PC-9 (cell line): Measurements from ENCODE around the gene SKI. TPM values are rescaled to one million over a fixed set of nuclear protein-coding genes. Genes with fewer than 3 reads are reported as not detected.

ENCODE experiments used
- BruUV-seq: library from RNA; stranded (reverse); fragments of 400-500 nt; replicated peaks from 2 replicates; lab custom pipeline; 2021; lab: Mats Ljungman, UMichigan
- CTCF ChIA-PET: fragments of 300-600 bp; sonication (Branson Sonifier 250); formaldehyde crosslinking; loops from one replicate; lab custom pipeline; 2022; ENCODE audit warnings: antibody characterized with exemption; lab: Charles Lee
- POLR2A ChIA-PET: fragments of 300-600 bp; sonication (Branson Sonifier 250); formaldehyde crosslinking; loops from one replicate; lab custom pipeline; 2022; ENCODE audit warnings: antibody characterized with exemption; ENCODE audit not compliant: unreplicated experiment; lab: Charles Lee
- DNase-seq, 2 experiments: peaks; one replicate each; pipeline versions ENCODE4 v3.0.0 to v3.0.0-alpha.2; 2015 to 2022; ENCODE audit warnings: mixed read lengths in 1 of 2
- H2AFZ ChIP-seq: fragments of 200-600 bp; sonication (generic); 2 replicates; pipeline ENCODE4 v1.8.1; 2017; ENCODE audit warnings: antibody characterized with exemption
- H3F3A ChIP-seq: fragments of 200-600 bp; sonication (generic); 2 replicates; pipeline ENCODE4 v1.8.1; 2017; ENCODE audit warnings: antibody characterized with exemption, mild to moderate bottlenecking, low read depth; ENCODE audit not compliant: insufficient read depth
- H3K27ac ChIP-seq: fragments of 200-600 bp; sonication (generic); 2 replicates; pipeline ENCODE4 v1.6.1; 2016; ENCODE audit warnings: mixed run types
- H3K27me3 ChIP-seq: fragments of 200-600 bp; sonication (generic); 2 replicates; pipeline ENCODE4 v1.6.1; 2016; ENCODE audit warnings: low read depth, mixed run types; ENCODE audit not compliant: insufficient read depth
- H3K36me3 ChIP-seq: fragments of 200-600 bp; sonication (generic); 2 replicates; pipeline ENCODE4 v1.6.1; 2016; ENCODE audit warnings: low read depth, mixed run types
- H3K4me1 ChIP-seq: fragments of 200-600 bp; sonication (generic); replicated peaks from 2 replicates; pipeline ENCODE4 v1.6.1; 2016; ENCODE audit warnings: mixed run types; ENCODE audit not compliant: insufficient read depth
- H3K4me2 ChIP-seq: fragments of 200-600 bp; sonication (generic); 2 replicates; pipeline ENCODE4 v1.6.1; 2017; ENCODE audit warnings: mixed run types
- H3K4me3 ChIP-seq: fragments of 200-600 bp; sonication (generic); 2 replicates; pipeline ENCODE4 v1.6.1; 2016; ENCODE audit warnings: mixed run types
- H3K79me2 ChIP-seq: fragments of 200-600 bp; sonication (generic); 2 replicates; pipeline ENCODE4 v1.6.1; 2017; ENCODE audit warnings: low read depth, mixed run types
- H3K9me2 ChIP-seq: fragments of 200-600 bp; sonication (generic); 2 replicates; pipeline ENCODE4 v1.8.1; 2017; ENCODE audit warnings: mild to moderate bottlenecking; ENCODE audit not compliant: insufficient read depth
- H3K9me3 ChIP-seq: fragments of 200-600 bp; sonication (generic); 2 replicates; pipeline ENCODE4 v1.8.1; 2016; ENCODE audit warnings: low read depth; ENCODE audit not compliant: insufficient read depth
- H4K20me1 ChIP-seq: fragments of 200-600 bp; sonication (generic); 2 replicates; pipeline ENCODE4 v1.8.1; 2017; ENCODE audit not compliant: insufficient read depth
- EZH2 ChIP-seq: fragments of 200-600 bp; sonication (generic); IDR thresholded peaks from 2 replicates; pipeline ENCODE4 v1.8.0; 2017; ENCODE audit warnings: antibody characterized with exemption, low read depth
- intact Hi-C: fragments of 100-400 bp; cut with micrococcal nuclease; formaldehyde crosslinking; loops from one replicate; pipeline ENCODE4 v1.10.0; 2022; ENCODE audit not compliant: unreplicated experiment
- total RNA-seq: library from RNA; stranded (reverse); gene quantifications from 2 replicates; pipeline ENCODE4 v1.2.3, GENCODE V29; 2021
- TF ChIP-seq, protein P1 (sequence below): fragments of 200-600 bp; sonication (generic); conservative IDR thresholded peaks from 2 replicates; pipeline ENCODE4 v1.6.1; 2017; ENCODE audit warnings: mixed run types, antibody characterized with exemption, mild to moderate bottlenecking, moderate library complexity

The SKI gene
- total RNA-seq, 1 experiment from 2014 or later = 36.2 TPM

- Histone ChIP-seq H3K79me2 (peaks cover 99% of the 10 kb centered on the region), H3K9me2 (no peaks in the 10 kb centered on the region), H3K4me1 (peaks cover 25% of the 10 kb centered on the region), H3K27ac (no peak overlapping the region), H3K36me3 (0 out of 2 replicates have a peak, but pooled peaks cover 4% of the 10 kb centered on the region), H3K4me3 (no peak overlapping the region), H3K27me3 (no peaks in the 10 kb centered on the region), H2AFZ (no peak overlapping the region), H3K9me3 (no peaks in the 10 kb centered on the region), H4K20me1 (peaks cover 89% of the 10 kb centered on the region), H3F3A (peaks cover 23% of the 10 kb centered on the region), H3K4me2 (no peak overlapping the region)
- CTCF ChIA-PET = no interaction called here
- POLR2A ChIA-PET = no interaction called here
- DNase-seq = no peak
- TF ChIP-seq, protein P1, sequence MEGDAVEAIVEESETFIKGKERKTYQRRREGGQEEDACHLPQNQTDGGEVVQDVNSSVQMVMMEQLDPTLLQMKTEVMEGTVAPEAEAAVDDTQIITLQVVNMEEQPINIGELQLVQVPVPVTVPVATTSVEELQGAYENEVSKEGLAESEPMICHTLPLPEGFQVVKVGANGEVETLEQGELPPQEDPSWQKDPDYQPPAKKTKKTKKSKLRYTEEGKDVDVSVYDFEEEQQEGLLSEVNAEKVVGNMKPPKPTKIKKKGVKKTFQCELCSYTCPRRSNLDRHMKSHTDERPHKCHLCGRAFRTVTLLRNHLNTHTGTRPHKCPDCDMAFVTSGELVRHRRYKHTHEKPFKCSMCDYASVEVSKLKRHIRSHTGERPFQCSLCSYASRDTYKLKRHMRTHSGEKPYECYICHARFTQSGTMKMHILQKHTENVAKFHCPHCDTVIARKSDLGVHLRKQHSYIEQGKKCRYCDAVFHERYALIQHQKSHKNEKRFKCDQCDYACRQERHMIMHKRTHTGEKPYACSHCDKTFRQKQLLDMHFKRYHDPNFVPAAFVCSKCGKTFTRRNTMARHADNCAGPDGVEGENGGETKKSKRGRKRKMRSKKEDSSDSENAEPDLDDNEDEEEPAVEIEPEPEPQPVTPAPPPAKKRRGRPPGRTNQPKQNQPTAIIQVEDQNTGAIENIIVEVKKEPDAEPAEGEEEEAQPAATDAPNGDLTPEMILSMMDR = no peak
- TF ChIP-seq EZH2 = no peak
- intact Hi-C loops = no loop called here
- no TSS peak for BruUV-seq
These were observed 10.9 kb downstream of the SKI start for GRCh38 chr1:2239013-2239370.

DNA sequence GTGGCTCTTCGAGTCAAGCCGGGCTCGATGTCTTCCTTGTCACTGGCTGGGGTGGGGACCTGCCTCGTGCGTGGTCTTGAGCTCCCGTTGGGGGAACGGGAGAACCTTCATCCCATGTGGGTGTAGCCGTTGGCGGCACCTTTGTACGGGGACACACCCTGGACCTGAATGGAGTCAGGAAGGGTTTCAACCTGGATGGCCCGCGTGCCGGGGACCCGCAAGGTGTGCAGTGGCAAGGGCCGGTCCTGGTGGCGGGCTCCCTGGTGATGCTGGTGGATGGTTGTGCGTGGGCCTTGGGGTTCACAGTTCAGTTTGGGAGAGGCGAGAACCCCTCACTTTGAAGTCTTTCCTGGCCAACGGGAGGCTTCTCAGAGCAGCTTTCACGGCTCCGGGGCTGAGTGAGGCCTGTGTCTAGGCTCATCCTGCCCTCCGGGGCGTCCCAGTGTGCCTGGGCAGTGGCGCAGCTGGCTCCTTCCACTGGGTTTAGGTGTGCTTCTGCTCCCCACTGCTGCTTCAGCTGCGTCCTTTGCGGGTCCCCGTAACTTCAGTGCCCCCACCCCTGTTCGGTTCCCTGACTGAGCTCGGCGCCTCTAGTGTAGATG, 11.4 kb downstream of the SKI start:
- no TSS peak for BruUV-seq
- POLR2A ChIA-PET = no interaction called here
- Histone ChIP-seq H3K4me1 (peaks cover 20% of the 10 kb centered on the region), H3K79me2 (peaks cover 99% of the 10 kb centered on the region), H3K4me3 (no peak overlapping the region), H3K9me2 (no peaks in the 10 kb centered on the region), H3K36me3 (0 out of 2 replicates have a peak, but pooled peaks cover 4% of the 10 kb centered on the region), H3K4me2 (no peak overlapping the region), H3K27ac (no peak overlapping the region), H3K27me3 (no peaks in the 10 kb centered on the region), H3F3A (peaks cover 18% of the 10 kb centered on the region), H3K9me3 (no peaks in the 10 kb centered on the region), H2AFZ (no peak overlapping the region), H4K20me1 (peaks cover 89% of the 10 kb centered on the region)
- no peak for DNase-seq
- CTCF ChIA-PET = no interaction called here
- no peak for TF ChIP-seq EZH2
- TF ChIP-seq, protein P1 = no peak
- intact Hi-C loops = no loop called here

- no peak for TF ChIP-seq EZH2
- TF ChIP-seq, protein P1 = no peak
- H3K9me3 ChIP-seq = no peaks in the 10 kb centered on the region
- no peak overlapping the region for H3K4me2 ChIP-seq
- H2AFZ ChIP-seq = no peak overlapping the region
- H3F3A ChIP-seq = peaks cover 8% of the 10 kb centered on the region
- peak in 1 of 2 experiments; percentile 38 for DNase-seq
- 0 out of 2 replicates have a peak, but pooled peaks cover 4% of the 10 kb centered on the region for H3K36me3 ChIP-seq
- CTCF ChIA-PET = no interaction called here
- peaks cover 90% of the 10 kb centered on the region for H4K20me1 ChIP-seq
- H3K4me3 ChIP-seq = no peak overlapping the region
- H3K27ac ChIP-seq = no peak overlapping the region
- H3K4me1 ChIP-seq = peaks cover 10% of the 10 kb centered on the region
- no peaks in the 10 kb centered on the region for H3K9me2 ChIP-seq
- no peaks in the 10 kb centered on the region for H3K27me3 ChIP-seq
- H3K79me2 ChIP-seq = peaks cover 95% of the 10 kb centered on the region
- BruUV-seq = no TSS peak
- intact Hi-C loops = no loop called here
- POLR2A ChIA-PET = no interaction called here
These were observed 12.4 kb downstream of the SKI start for GRCh38 chr1:2240270-2241156.
